ENCODE results near the gene ARHGEF38. TPM values are rescaled to one million over a fixed set of nuclear protein-coding genes. Genes with fewer than 3 reads are reported as not detected.

Gene ARHGEF38, protein sequence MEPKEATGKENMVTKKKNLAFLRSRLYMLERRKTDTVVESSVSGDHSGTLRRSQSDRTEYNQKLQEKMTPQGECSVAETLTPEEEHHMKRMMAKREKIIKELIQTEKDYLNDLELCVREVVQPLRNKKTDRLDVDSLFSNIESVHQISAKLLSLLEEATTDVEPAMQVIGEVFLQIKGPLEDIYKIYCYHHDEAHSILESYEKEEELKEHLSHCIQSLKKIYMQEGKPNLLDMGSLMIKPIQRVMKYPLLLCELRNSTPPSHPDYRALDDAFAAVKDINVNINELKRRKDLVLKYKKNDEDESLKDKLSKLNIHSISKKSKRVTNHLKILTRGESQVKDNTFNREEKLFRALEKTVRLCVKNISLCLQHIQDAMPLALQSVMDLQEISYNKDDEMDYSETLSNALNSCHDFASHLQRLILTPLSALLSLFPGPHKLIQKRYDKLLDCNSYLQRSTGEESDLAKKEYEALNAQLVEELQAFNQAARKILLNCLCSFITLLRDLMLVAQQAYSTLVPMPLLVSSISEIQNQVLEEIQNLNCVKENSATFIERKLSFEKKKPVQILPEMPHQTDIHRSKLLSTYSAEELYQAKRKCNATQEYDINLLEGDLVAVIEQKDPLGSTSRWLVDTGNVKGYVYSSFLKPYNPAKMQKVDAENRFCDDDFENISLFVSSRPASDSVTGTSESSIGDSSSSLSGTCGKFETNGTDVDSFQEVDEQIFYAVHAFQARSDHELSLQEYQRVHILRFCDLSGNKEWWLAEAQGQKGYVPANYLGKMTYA
- total RNA-seq = not detected

DNA sequence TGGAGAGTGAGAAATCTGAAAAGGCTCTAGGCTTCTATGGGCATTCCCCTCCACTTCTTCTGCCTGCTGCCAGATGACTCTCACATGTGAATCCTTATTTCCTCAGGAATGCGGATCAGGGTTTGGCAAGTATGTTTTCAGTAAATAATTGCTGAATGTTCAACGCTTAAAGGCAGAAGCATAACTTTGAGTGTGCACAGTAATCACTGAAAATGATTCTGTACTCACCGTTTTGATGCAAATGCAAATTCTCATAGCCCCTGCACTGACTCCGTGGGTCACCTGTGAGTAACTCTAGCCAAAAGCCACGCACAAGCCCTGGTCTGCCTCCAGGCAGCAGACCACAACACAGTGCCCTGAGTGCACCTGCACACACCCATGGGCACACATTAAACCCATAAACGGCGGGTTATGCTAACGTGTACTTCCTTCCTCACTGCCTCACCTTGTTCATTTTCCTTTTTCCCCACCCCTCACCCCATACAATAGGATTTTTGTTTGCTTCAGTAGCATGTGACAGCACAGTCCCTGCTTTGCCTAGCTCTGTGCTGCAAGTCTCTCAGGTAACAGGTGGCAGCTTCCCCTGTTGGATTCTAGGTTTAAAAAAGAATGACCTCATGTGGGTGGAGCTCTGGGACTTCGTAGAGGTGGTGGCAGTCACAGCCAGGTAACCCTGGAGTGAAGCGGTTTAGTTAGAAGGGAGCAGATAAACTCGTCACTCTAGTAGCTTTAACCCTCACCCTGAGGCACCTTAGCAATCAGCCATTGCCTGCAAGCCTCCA, at the start of gene ARHGEF38:
ARHGEF38 (plus strand) TSS at position 656 of the 782 bp plus-strand sequence. CDS start 146 bp downstream, outside the sequence.
- ATAC-seq (no peak), DNase-seq (no peak)
- Mint-ChIP-seq H3K4me3 (no peak within 1 kb of the TSS), H3K4me1 (no peaks in the 10 kb centered on the region), H3K27ac (no peak within 1 kb of the TSS), H3K9me3 (ENCODE audit: low read depth) (no peaks in the 10 kb centered on the region), H3K27me3 (peaks cover 14% of the 10 kb centered on the region), H3K36me3 (no peaks in the 10 kb centered on the region)
- CTCF ChIA-PET = no interaction called here

- Mint-ChIP-seq H3K4me3 (no peak overlapping the region), H3K36me3 (no peaks in the 10 kb centered on the region), H3K9me3 (ENCODE audit: low read depth) (peaks cover 3% of the 10 kb centered on the region), H3K27me3 (no peaks in the 10 kb centered on the region), H3K4me1 (no peaks in the 10 kb centered on the region), H3K27ac (no peak overlapping the region)
- CTCF ChIA-PET = no interaction called here
- no peak for DNase-seq
- no peak for ATAC-seq
Measured at GRCh38 chr4:105503484-105503883, 48.9 kb upstream of the ARHGEF38 start.

- Mint-ChIP-seq H3K27ac (no peak overlapping the region), H3K4me3 (no peak overlapping the region), H3K36me3 (no peaks in the 10 kb centered on the region), H3K9me3 (ENCODE audit: low read depth) (peaks cover 3% of the 10 kb centered on the region), H3K27me3 (no peaks in the 10 kb centered on the region), H3K4me1 (no peaks in the 10 kb centered on the region)
- no peak for ATAC-seq
- no peak for DNase-seq
- CTCF ChIA-PET = no interaction called here
Measured at GRCh38 chr4:105504744-105505143, 47.7 kb upstream of the ARHGEF38 start.

- Mint-ChIP-seq H3K27me3 (peaks cover 15% of the 10 kb centered on the region), H3K27ac (no peak overlapping the region), H3K4me1 (no peaks in the 10 kb centered on the region), H3K9me3 (ENCODE audit: low read depth) (no peaks in the 10 kb centered on the region), H3K4me3 (no peak overlapping the region), H3K36me3 (no peaks in the 10 kb centered on the region)
- DNase-seq = no peak
- ATAC-seq = no peak
- CTCF ChIA-PET = no interaction called here
Measured at GRCh38 chr4:105509291-105509690, 43.1 kb upstream of the ARHGEF38 start.

- Mint-ChIP-seq H3K9me3 (ENCODE audit: low read depth) (no peaks in the 10 kb centered on the region), H3K36me3 (no peaks in the 10 kb centered on the region), H3K4me1 (no peaks in the 10 kb centered on the region), H3K4me3 (no peak overlapping the region), H3K27ac (no peak overlapping the region), H3K27me3 (peaks cover 15% of the 10 kb centered on the region)
- CTCF ChIA-PET = no interaction called here
- ATAC-seq = no peak
- DNase-seq = no peak
Measured at GRCh38 chr4:105509714-105510113, 42.7 kb upstream of the ARHGEF38 start.

- H3K27me3 Mint-ChIP-seq = peaks cover 15% of the 10 kb centered on the region
- ATAC-seq (no peak), DNase-seq (no peak)
- CTCF ChIA-PET = no interaction called here
- H3K9me3 Mint-ChIP-seq (ENCODE audit: low read depth) = no peaks in the 10 kb centered on the region
- H3K4me3 Mint-ChIP-seq = no peak overlapping the region
- H3K36me3 Mint-ChIP-seq = no peaks in the 10 kb centered on the region
- no peaks in the 10 kb centered on the region for H3K4me1 Mint-ChIP-seq
- H3K27ac Mint-ChIP-seq = no peak overlapping the region
Measured at GRCh38 chr4:105510245-105510644, 42.2 kb upstream of the ARHGEF38 start.

GRCh38 chr4:105520819-105521790, 31.3 kb upstream of the ARHGEF38 start:
- H3K36me3 Mint-ChIP-seq = no peaks in the 10 kb centered on the region

GRCh38 chr4:105526656-105527055, 25.8 kb upstream of the ARHGEF38 start:
- no peaks in the 10 kb centered on the region for H3K36me3 Mint-ChIP-seq
- ATAC-seq (no peak), DNase-seq (no peak)
- H3K27me3 Mint-ChIP-seq = peaks cover 7% of the 10 kb centered on the region
- no peak overlapping the region for H3K27ac Mint-ChIP-seq
- no peak overlapping the region for H3K4me3 Mint-ChIP-seq
- H3K9me3 Mint-ChIP-seq (ENCODE audit: low read depth) = no peaks in the 10 kb centered on the region
- no peaks in the 10 kb centered on the region for H3K4me1 Mint-ChIP-seq
- CTCF ChIA-PET = no interaction called here

More at GRCh38 chr4:105520819-105521790, 31.3 kb upstream of the ARHGEF38 start:
- Mint-ChIP-seq H3K9me3 (ENCODE audit: low read depth) (no peaks in the 10 kb centered on the region), H3K27me3 (peaks cover 6% of the 10 kb centered on the region), H3K27ac (no peak overlapping the region), H3K4me1 (no peaks in the 10 kb centered on the region), H3K4me3 (no peak overlapping the region)
- no peak for DNase-seq
- CTCF ChIA-PET = interaction anchor here (0.8 to 0.9 kb wide), 2 partner anchors 17 to 215 kb away, joined by 3 read pairs; no protein-coding TSS in a partner anchor
- ATAC-seq = no peak

- DNase-seq (no peak), ATAC-seq (no peak)
- Mint-ChIP-seq H3K36me3 (no peaks in the 10 kb centered on the region), H3K27ac (no peak overlapping the region), H3K27me3 (peaks cover 7% of the 10 kb centered on the region), H3K4me1 (no peaks in the 10 kb centered on the region), H3K4me3 (no peak overlapping the region), H3K9me3 (ENCODE audit: low read depth) (no peaks in the 10 kb centered on the region)
- CTCF ChIA-PET = no interaction called here
Measured at GRCh38 chr4:105527081-105527480, 25.3 kb upstream of the ARHGEF38 start.

GRCh38 chr4:105536601-105537000, 15.8 kb upstream of the ARHGEF38 start:
- Mint-ChIP-seq H3K4me1 (no peaks in the 10 kb centered on the region), H3K9me3 (ENCODE audit: low read depth) (no peaks in the 10 kb centered on the region), H3K27me3 (peaks cover 29% of the 10 kb centered on the region), H3K36me3 (no peaks in the 10 kb centered on the region), H3K4me3 (no peak overlapping the region), H3K27ac (no peak overlapping the region)
- DNase-seq = no peak
- CTCF ChIA-PET = no interaction called here
- no peak for ATAC-seq

DNA sequence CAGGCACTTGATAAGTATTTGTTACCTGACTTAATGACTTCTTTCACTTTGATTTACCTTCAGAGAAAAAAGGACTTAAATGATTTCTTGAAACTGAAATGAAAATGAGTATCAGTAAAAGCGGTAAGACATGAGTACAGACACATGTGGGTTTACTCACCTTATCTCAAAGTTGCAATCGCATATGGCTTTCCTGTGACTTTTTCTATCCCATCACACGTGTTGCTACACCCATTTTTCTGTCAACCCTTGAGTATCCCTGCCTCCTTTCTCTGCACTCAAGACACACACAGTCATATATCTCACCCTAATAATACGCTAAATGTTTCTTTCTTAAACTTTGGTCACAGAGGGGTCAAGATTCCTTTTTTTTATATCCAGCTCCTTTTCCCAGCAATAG, 11.0 kb upstream of the ARHGEF38 start:
- H3K27me3 Mint-ChIP-seq = peaks cover 34% of the 10 kb centered on the region
- no peak overlapping the region for H3K4me3 Mint-ChIP-seq
- ATAC-seq (no peak), DNase-seq (no peak)
- H3K36me3 Mint-ChIP-seq = no peaks in the 10 kb centered on the region
- H3K9me3 Mint-ChIP-seq (ENCODE audit: low read depth) = no peaks in the 10 kb centered on the region
- H3K4me1 Mint-ChIP-seq = no peaks in the 10 kb centered on the region
- no peak overlapping the region for H3K27ac Mint-ChIP-seq
- CTCF ChIA-PET = no interaction called here

DNA sequence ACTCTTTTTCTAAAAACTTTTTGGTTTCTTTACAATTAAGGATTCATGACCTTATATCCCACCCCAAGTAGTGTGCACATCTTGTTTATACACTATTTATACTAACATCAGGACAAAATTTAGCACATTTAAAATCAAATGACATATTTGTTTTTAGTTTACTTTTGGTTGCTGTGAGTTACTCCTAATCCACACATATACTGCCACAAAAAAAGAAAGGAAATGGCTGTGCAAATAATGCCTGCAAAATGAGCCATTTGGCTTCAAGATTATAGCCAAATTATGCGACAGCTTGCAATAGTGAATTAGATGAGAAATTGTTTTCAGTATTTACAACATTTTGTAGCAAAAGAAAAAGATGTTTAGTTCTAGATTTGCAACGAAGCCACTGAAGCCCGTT, 10.4 kb upstream of the ARHGEF38 start:
- no peak for ATAC-seq
- peaks cover 31% of the 10 kb centered on the region for H3K27me3 Mint-ChIP-seq
- no peak overlapping the region for H3K4me3 Mint-ChIP-seq
- no peak for DNase-seq
- H3K36me3 Mint-ChIP-seq = no peaks in the 10 kb centered on the region
- H3K4me1 Mint-ChIP-seq = no peaks in the 10 kb centered on the region
- H3K9me3 Mint-ChIP-seq (ENCODE audit: low read depth) = no peaks in the 10 kb centered on the region
- H3K27ac Mint-ChIP-seq = no peak overlapping the region
- CTCF ChIA-PET = no interaction called here

DNA sequence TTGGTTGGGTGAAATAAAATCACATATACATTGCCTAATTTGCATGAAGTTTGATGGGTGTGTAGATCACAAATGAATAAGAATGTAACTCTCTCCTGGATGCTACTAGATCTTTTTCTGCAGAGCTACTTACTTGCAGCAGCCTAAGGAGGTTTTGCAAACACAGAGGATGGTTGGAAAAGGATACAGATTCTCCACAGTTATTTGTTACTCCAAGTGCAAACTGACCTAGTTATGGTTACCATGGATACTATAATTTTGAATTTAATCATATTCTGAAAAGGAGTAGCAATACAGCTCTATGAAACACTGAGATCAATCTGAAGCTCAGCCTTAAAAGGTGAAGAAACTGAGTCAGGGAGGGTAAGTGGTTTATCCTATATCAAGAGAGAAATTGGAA, 9.1 kb upstream of the ARHGEF38 start:
- ATAC-seq = no peak
- Mint-ChIP-seq H3K27me3 (peaks cover 32% of the 10 kb centered on the region), H3K4me3 (no peak overlapping the region), H3K4me1 (no peaks in the 10 kb centered on the region), H3K9me3 (ENCODE audit: low read depth) (no peaks in the 10 kb centered on the region), H3K36me3 (no peaks in the 10 kb centered on the region), H3K27ac (no peak overlapping the region)
- no peak for DNase-seq
- CTCF ChIA-PET = no interaction called here

All from activated CD8-positive, alpha-beta memory T cell treated with anti-CD3 and anti-CD28 coated beads, Interleukin-2, amount 10 ng/mL, durations not matched to agents 7 days and 5 days (primary cell).